K562 (cell line): ENCODE data around the gene C6orf47. TPM values are rescaled to one million over a fixed set of nuclear protein-coding genes. Genes with fewer than 3 reads are reported as not detected.
A peak's percentile ranks its signal among the peaks of the same experiment; 100 is the strongest.

ENCODE experiments used
- C11orf30 ChIP-seq: fragments of 450-650 bp; IDR thresholded peaks from 2 replicates; pipeline ENCODE4 v1.6.1; 2016; ENCODE audit warnings: low read depth, mild to moderate bottlenecking
- CREB3 ChIP-seq: fragments of 450-650 bp; conservative IDR thresholded peaks from 2 replicates; pipeline ENCODE4 v1.6.1; 2016; ENCODE audit warnings: missing genetic modification characterization, low read depth, mild to moderate bottlenecking, missing compliant biosample characterization, moderate library complexity
- CXXC5 ChIP-seq: fragments of 250-450 bp; sonication (Bioruptor Pico); IDR thresholded peaks from 2 replicates; pipeline ENCODE4 v1.8.0; 2022; ENCODE audit warnings: inconsistent platforms, mild to moderate bottlenecking, moderate library complexity
- ESRRB ChIP-seq: fragments of 250-450 bp; sonication (Bioruptor Pico); IDR thresholded peaks from 2 replicates; pipeline ENCODE4 v1.5.0; 2020; ENCODE audit warnings: mild to moderate bottlenecking, moderate library complexity, borderline replicate concordance
- ETS2 ChIP-seq: IDR thresholded peaks from 2 replicates; pipeline ENCODE4 v1.6.1; 2016; ENCODE audit warnings: borderline replicate concordance, missing genetic modification characterization, mild to moderate bottlenecking, moderate library complexity, missing compliant biosample characterization; ENCODE audit not compliant: poor library complexity, severe bottlenecking
- GATAD2B ChIP-seq: fragments of 450-650 bp; IDR thresholded peaks from 2 replicates; pipeline ENCODE4 v1.6.1; 2017; ENCODE audit warnings: mild to moderate bottlenecking, borderline replicate concordance
- HINFP ChIP-seq: fragments of 450-650 bp; conservative IDR thresholded peaks from 2 replicates; pipeline ENCODE4 v1.6.1; 2016; ENCODE audit warnings: missing genetic modification characterization, low read depth, mild to moderate bottlenecking, control low read depth, missing compliant biosample characterization
- MYC ChIP-seq, 2 experiments: fragments of 250-450 bp in 1 of 2; sonication (Bioruptor Pico) in 1 of 2; IDR thresholded peaks; 2 replicates each; pipeline versions ENCODE4 v1.5.1 to v1.6.1; 2012 to 2021; ENCODE audit warnings: low read depth in 2 of 2, borderline replicate concordance in 1 of 2, improper control_type of control experiment in 1 of 2, low read length in 1 of 2, mild to moderate bottlenecking in 1 of 2, moderate library complexity in 1 of 2
- REST ChIP-seq, 2 experiments: fragments of 450-650 bp; formaldehyde crosslinking in 1 of 2; IDR thresholded peaks; 2 replicates each; pipeline versions ENCODE4 v1.4.0 to v1.6.1; 2014 to 2020; ENCODE audit warnings: mild to moderate bottlenecking in 2 of 2, borderline replicate concordance in 1 of 2, low read depth in 1 of 2
- TSC22D4 ChIP-seq: fragments of 450-650 bp; IDR thresholded peaks from 2 replicates; pipeline ENCODE4 v1.6.1; 2016; ENCODE audit warnings: missing genetic modification characterization, missing biosample characterization, control low read depth
- polyA plus RNA-seq, 8 experiments: library from polyadenylated mRNA; depleted of rRNA in 4 of 8; stranded (reverse) in 5 of 8; unstranded in 3 of 8; fragments of >200 nt; fragmentation: Nextera tagmentation in 2 of 8; fragmentation: Illumina TruSeq in 1 of 8; extraction: Ambion mirVana in 2 of 8; extraction: Trizol in 1 of 8; gene quantifications; 2 replicates each; pipeline versions ENCODE4 v1.2.1 to v1.2.3, GENCODE V29; 2011 to 2014; ENCODE audit warnings: inconsistent platforms in 1 of 8, missing spikeins in 1 of 8
- total RNA-seq, 7 experiments: library from RNA; depleted of rRNA in 6 of 7; stranded (reverse); fragments of >200 nt in 6 of 7; fragmentation: Illumina TruSeq in 2 of 7; extraction: Trizol in 2 of 7; gene quantifications; 2 replicates each; pipeline versions ENCODE4 v1.2.1 to v1.2.3, GENCODE V29; 2011 to 2021; ENCODE audit warnings: low replicate concordance in 1 of 7

The C6orf47 gene
- total and polyA plus RNA-seq, 9 of the 15 experiments (the other 6 are each of a cell fraction or from before 2014, with no cell fraction given): 0.14 to 43.8 (median 27.0) TPM

GRCh38 chr6:31619805-31620585 is 40.6 kb downstream of the C6orf47 start (continued):
- TF ChIP-seq REST (IDR thresholded peaks at IDR 0.05; ENCODE audit: borderline replicate concordance) (no peak), REST (CRISPR knock-in tag; IDR thresholded peaks at IDR 0.05; ENCODE audit: low read depth) (peak; percentile 89), CREB3 (tag) (no peak), GATAD2B (no peak), C11orf30 (peak; percentile 95), HINFP (no peak), CXXC5 (peak; percentile 98), ESRRB (CRISPR knock-in tag) (no peak), MYC (IDR thresholded peaks at IDR 0.05; ENCODE audit: low read depth, low read length) (peak; percentile 55; the same call in 1 of the 2 replicates), MYC (CRISPR knock-in tag; IDR thresholded peaks at IDR 0.05; ENCODE audit: borderline replicate concordance, low read depth) (peak; percentile 90), ETS2 (tag) (no peak), TSC22D4 (tag) (no peak)
